A673 (cell line): ENCODE results near the gene ZSCAN5A.

Experiments
- CTCF ChIP-seq: fragments of 300-800, 200-600 bp; sonication (generic); conservative IDR thresholded peaks from 2 replicates; pipeline ENCODE4 v1.5.1; 2017; ENCODE audit warnings: low read depth, mild to moderate bottlenecking, antibody characterized with exemption, low read length, moderate library complexity, mixed read lengths
- EZH2 ChIP-seq: fragments of 200-600 bp; sonication (generic); IDR thresholded peaks from 2 replicates; pipeline ENCODE4 v1.6.1; 2017; ENCODE audit warnings: borderline replicate concordance, low read depth, mild to moderate bottlenecking, mixed read lengths, antibody characterized with exemption, low read length; ENCODE audit not compliant: poor library complexity, severe bottlenecking

DNA sequence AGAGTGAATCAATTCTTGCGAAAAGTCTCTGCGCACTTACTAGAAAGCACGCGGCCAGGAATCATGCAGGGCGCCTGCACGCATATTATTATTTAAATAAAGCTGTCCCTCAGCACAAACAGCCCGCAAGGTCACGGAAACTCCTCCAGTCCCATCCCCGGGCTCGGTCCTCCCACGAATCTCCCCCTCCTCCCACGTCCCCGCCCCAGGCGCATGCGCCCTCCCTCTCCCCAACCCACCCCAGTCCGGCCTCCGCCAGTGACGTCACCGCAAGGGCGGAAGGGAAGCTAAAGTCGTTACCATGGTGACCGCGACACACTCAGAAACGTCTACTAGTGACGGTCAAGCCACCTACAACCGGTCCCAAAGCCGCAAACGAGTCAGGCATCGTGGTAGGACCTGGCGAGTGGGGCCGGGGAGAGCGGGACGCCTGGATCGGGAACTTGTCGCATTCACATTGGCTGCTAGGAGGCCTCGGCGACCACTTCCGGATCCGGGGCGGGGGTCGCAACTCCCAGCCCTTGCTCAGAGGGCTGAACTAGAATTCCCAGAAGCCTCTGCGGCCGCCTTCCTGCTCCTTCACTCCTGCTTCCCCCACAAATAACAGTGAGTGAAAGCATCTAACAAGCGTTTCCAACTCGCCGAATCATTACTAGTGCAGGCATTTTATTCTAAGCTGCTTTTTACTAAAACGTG is at the start of gene ZSCAN5A:
- TF ChIP-seq CTCF: no peak
- TF ChIP-seq EZH2: no peak
